IPS-NIHi11 (cell line): ENCODE results near the gene ALPL.
"Not testable (repeated sequence)": the region's sequence is repeated elsewhere in the genome, so short reads cannot be mapped to it uniquely, and the experiment has no call there.

Experiments used
- DNase-seq: peaks from one replicate; pipeline ENCODE4 v3.0.0; 2012; ENCODE audit warnings: mixed read lengths, low spot score

Gene ALPL

GRCh38 chr1:21559788-21560567 is 50.8 kb downstream of the ALPL start:
- no peak for DNase-seq

DNA sequence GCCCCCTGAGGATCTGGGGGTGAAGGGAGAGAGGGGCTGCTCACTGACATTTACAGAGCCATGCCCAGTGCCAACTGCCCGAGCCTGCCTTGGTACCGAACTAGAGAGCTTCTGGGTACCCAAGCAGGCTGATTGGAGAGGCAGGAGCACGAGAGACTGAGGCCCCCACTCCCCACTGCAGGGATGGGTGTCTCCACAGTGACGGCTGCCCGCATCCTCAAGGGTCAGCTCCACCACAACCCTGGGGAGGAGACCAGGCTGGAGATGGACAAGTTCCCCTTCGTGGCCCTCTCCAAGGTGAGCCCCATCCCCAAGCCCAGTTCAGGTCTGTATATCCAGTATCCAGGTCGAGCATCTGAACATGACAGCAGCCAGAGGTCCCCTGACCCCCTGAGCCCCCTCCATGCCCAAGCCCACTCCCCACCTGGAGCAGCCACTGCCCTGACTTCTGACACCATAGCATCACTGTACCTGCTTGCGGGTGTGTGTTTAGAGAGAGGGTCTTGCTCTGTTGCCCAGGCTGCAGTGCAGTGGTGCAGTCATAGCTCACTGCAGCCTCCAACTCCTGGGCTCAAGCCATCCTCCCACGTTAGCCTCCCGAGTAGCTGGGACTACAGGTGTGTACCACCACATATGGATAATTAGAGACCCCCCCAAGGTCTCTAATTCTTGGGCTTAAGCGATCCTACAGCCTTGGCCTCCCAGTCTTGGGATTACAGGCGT is 51.9 kb downstream of the ALPL start:
- no peak for DNase-seq

- no peak for DNase-seq
Observed at GRCh38 chr1:21562896-21563295, 53.7 kb downstream of the ALPL start.

DNA sequence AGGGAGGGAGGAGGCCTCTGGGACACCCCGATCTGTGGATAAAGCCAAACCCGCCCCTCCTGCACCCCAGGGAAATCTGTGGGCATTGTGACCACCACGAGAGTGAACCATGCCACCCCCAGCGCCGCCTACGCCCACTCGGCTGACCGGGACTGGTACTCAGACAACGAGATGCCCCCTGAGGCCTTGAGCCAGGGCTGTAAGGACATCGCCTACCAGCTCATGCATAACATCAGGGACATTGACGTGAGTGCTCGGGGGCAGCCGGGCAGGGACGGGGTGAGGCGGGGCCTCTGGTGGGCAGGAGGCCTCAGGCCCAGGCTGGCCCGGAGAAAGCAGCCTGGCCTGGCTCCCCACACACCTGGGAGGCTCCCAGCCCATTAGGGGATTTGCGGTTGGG is 54.7 kb downstream of the ALPL start:
- DNase-seq, result no peak

DNA sequence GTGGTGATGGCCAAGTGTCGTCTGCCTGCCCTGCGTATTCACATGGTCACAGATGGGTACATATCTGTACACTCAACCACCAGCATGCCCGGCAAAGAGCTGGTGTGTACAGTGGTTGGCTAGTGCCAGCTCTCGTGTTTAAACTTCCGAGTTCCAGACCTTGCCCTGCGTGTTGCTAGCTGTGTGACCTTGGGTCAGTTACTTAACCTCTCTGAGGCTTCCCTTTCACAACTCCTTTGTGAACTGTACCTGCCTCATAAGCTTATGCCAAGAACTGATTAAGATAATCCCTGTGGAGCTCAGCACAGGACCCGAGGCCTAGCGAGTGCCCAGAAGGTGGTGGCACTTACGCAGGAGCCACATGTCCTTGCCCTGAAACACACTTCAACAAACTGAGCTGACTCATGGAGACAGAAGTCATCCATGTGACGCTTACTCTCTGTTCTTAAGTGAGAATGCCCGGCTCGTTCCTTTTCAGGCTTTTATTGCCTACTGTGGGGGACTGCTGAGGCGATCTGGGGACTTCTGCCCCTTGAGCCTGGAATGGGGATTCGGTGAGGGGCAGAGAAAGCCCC is 55.4 kb downstream of the ALPL start:
- no peak for DNase-seq

GRCh38 chr1:21565285-21565684 is 56.1 kb downstream of the ALPL start:
- no peak for DNase-seq

DNA sequence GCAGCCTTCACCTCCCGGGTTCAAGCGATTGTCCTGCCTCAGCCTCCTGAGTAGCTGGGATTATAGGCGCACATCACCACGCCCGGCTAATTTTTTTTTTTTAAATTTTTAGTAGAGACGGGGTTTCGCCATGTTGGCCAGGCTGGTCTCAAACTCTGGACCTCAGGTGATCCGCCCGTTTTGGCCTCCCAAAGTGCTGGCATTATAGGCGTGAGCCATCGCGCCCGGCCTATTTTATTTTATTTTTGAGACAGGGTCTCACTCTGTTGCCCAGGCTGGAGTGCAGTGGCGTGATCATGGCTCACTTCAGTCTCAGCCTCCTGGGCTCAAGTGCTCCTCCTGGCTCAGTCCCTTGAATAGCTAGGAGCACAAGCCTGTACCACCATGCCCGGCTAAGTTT is 57.1 kb downstream of the ALPL start:
- not testable (repeated sequence) for DNase-seq

DNA sequence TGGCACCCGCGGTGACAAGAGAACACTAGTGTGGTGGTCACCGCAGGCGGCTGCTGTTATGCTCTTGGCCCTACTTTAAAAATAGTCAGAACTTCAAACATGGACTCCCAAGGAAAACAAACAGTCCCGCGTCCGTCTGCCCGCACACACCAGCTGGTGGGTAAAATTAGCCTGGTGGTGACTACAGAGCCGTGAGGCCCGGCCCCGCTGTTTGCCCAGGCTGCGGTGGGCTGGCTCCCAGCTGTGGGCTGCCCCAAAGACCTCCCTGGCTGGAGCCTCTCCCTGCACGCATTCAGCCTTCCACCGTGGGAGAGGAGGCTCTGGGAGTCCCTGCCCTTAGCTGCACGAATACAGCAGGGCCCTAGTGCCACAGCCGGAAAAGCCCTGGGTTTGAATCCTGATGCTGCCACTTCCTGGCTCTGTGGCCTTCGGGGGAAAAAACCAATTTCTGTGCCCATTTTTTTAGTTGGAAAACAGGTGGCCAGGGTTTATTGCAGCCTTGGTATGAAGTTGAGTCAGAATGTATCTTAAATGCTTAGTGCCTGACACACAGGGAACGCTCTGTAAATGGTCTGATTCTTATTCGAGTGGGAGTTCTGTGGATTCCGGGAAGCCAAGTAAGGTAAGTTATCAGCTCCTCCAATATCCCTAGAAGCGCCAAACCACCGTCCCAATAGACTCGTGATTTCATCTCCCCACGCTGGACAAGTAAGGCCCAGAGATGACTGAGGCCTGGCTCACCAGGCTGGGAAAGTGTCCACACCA is 58.2 kb downstream of the ALPL start:
- DNase-seq, result no peak

DNA sequence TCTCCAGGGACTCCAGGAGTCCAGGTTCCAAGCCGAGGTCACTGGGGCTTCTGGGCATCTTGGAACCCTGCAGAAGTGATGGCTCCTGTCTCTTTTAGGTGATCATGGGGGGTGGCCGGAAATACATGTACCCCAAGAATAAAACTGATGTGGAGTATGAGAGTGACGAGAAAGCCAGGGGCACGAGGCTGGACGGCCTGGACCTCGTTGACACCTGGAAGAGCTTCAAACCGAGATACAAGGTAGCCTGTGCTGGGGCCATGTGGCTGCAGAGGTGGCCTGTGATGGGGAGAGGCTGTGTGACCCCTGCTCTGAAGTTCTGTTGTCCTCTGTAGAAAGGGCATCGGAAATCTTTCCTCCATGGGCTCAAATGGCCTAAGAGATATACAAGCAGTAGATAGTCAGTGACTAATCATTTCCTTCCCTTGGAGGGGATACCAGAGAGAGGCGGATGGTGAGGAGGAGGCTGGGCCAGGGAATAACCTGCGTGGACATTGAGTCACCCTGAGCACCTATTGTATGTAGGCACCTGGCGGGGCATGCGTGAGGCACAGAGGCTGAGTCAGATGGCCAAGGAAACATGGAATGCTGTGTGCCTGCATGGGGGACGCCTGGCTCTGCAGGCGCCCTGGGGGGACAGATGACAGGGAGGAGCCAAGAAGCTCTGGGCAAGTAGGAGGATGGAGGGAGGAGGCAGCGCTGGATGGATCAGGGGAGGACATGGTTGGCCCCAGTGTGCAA is 59.0 kb downstream of the ALPL start:
- DNase-seq, result no peak

DNA sequence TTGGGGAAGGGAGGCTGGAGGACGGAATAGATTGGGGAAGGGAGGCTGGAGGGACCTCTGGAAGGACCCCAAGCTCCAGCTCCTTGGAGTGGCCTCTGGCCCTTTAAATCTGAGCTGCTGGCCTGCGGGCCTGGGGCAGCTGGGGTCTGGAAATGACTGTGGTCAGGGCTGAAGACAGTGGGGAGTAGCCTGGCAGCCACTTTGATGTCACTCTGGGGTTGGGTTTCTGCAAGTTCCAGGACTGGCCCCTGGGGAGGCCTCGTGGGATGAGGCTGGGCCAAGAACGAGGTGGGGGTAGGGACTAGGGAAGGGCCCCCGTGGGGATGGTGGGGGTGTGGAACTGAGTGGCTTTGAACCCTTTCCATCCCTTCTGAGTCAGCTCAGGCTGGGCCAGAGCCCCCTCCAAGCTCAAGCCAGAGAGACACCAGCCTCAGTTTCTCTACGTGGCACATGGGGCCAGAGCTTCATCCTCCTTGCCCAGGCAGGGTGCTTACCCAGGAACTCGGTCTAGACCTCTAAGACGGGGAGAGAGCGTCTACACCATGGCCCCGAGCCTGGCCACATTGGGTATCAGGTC is 59.7 kb downstream of the ALPL start:
- DNase-seq, result no peak

DNA sequence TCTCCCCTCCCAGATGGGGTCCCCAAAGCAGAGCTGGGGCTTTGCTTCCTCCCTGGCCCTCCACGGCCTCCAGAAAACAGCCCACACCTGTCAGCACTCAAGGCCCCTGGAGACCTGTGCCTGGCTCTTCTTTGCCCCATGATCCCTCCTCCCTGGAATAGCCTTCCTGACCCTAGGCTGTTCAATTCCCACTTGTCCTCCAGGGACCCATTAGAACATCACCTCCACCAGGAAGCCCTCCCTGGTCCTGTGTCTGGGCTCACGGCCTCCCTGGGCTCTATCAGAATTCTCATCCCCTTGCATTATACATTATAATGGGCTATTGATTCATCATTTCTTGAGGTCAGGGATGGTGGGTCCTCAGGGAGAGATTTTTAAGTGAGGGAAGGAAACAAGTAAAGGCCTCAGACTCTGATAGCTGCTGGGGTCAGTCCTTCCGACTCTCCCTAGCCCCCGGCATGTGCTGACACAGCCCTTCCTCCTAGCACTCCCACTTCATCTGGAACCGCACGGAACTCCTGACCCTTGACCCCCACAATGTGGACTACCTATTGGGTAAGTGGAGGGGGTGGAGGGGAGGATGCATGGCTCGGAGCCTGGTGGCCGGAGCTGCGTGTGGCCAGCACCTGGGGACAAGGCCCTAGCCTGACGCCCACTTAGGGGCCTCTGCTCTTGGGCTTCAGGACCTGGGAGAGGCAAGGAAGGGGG is 60.8 kb downstream of the ALPL start:
- DNase-seq, result no peak

GRCh38 chr1:21570528-21570875 is 61.3 kb downstream of the ALPL start:
- no peak for DNase-seq

DNA sequence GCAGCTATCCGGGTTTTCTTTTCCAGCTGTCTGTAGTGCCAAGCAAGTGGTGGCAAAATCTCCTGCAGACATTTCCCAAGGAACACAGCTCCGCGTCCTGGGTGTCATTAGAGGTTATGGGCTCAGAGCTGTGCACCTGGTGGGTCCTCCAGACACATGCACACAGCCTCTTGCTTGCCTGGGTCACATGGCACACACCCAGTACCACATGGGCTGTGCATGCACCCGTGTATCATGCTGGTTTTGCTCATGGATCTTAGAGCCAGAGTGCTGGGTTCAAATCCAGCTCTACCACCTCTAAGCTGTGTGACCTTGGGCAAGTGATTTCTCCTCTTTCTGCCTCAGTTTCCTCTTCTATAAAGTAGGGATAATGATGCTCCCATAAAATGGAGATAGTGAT is 61.7 kb downstream of the ALPL start:
- no peak for DNase-seq

DNA sequence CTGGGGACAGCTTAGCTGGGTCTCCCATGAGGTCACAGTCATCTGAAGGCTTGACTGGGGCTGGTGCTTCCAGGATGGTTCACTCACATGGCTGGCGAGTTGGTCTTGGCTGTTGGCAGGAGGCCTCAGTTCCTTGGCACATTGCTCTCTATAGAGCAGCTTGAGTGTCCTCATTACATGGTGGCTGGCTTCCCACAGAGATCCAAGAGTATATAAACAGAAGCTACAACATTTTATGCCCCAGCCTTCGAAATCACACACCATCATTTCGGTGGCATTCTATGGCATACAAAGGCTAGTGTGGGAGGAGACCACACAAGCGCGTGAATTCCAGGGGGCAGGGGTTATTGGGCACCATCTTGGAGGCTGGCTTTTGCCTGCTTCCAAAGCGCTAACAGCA is 63.0 kb downstream of the ALPL start:
- DNase-seq, result no peak

- no peak for DNase-seq
Observed at GRCh38 chr1:21572735-21573277, 63.6 kb downstream of the ALPL start.

DNA sequence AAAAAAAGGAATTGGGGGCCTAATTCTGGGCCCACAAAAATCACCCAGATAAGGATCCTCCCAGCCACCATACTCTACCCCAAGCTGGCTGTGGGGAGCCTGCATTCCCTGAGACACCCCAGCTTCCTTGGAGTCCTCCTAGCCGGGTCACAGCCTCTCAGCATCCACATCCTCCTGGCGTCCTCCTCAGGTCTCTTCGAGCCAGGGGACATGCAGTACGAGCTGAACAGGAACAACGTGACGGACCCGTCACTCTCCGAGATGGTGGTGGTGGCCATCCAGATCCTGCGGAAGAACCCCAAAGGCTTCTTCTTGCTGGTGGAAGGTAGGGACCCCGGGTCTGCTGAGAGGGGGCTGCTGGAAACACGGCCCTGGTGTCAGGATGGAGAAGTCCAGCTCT is 64.3 kb downstream of the ALPL start:
- no peak for DNase-seq

DNA sequence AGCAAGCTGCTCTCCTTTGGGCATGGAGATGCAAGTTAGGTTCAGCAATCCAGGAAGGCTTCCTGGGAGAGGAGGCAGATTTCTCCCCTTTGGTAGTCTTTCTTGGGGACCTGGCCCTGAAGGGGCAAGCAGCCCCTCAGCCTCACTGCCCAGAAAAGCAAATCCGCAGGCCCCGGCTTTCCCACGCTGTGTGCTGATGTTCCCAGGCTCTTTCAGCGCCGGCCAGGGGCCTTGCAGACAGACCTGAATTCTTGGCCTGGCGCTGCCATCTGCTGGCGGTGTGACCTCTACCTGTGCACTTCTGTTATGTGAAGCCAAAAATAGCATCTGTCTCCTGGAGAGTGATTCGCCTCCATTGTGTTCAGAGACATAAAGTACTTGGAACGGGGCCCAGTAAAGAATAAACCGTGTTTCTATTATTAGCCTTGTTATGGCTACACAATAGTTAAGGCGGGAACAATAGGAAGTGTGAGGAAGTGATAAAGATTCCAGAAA is 64.8 kb downstream of the ALPL start:
- peak; percentile 84 for DNase-seq

GRCh38 chr1:21574466-21575151 is 65.4 kb downstream of the ALPL start:
- peak; percentile 75 for DNase-seq

GRCh38 chr1:21575351-21575942 is 66.2 kb downstream of the ALPL start:
- DNase-seq, result no peak
